Ishikawa (cell line): ENCODE measurements around the gene SLIT3.

Experiments used
- CEBPB ChIP-seq: IDR thresholded peaks from 2 replicates; pipeline ENCODE4 v1.6.1; 2012
- CREB1 ChIP-seq: IDR thresholded peaks from 2 replicates; pipeline ENCODE4 v1.6.1; 2012; ENCODE audit warnings: low read depth
- EGR1 ChIP-seq: IDR thresholded peaks from 2 replicates; pipeline ENCODE4 v1.6.1; 2012
- EP300 ChIP-seq: IDR thresholded peaks from 2 replicates; pipeline ENCODE4 v1.6.1; 2012; ENCODE audit warnings: borderline replicate concordance
- FOXM1 ChIP-seq: IDR thresholded peaks from 2 replicates; pipeline ENCODE4 v1.6.1; 2012; ENCODE audit warnings: low read depth, borderline replicate concordance
- MAX ChIP-seq: IDR thresholded peaks from 2 replicates; pipeline ENCODE4 v1.6.1; 2012
- NFIC ChIP-seq: IDR thresholded peaks from 2 replicates; pipeline ENCODE4 v1.6.1; 2012
- RAD21 ChIP-seq: IDR thresholded peaks from 2 replicates; pipeline ENCODE4 v1.6.1; 2012; ENCODE audit warnings: low read depth
- TAF1 ChIP-seq: IDR thresholded peaks from 2 replicates; pipeline ENCODE4 v1.6.1; 2012; ENCODE audit warnings: low read depth, mild to moderate bottlenecking
- TCF12 ChIP-seq: IDR thresholded peaks from 2 replicates; pipeline ENCODE4 v1.6.1; 2012; ENCODE audit warnings: low read depth
- TEAD4 ChIP-seq: IDR thresholded peaks from 2 replicates; pipeline ENCODE4 v1.6.1; 2012
- YY1 ChIP-seq: IDR thresholded peaks from 2 replicates; pipeline ENCODE4 v1.6.1; 2012; ENCODE audit warnings: low read depth
- ZBTB7A ChIP-seq: IDR thresholded peaks from 2 replicates; pipeline ENCODE4 v1.6.1; 2012; ENCODE audit warnings: low read depth
- TF ChIP-seq, protein P1 (sequence below): IDR thresholded peaks from 2 replicates; pipeline ENCODE4 v1.6.1; 2012
- TF ChIP-seq, protein P2 (sequence below): IDR thresholded peaks from 2 replicates; pipeline ENCODE4 v1.6.1; 2012; ENCODE audit warnings: low read depth, mild to moderate bottlenecking

SLIT3 gene

DNA sequence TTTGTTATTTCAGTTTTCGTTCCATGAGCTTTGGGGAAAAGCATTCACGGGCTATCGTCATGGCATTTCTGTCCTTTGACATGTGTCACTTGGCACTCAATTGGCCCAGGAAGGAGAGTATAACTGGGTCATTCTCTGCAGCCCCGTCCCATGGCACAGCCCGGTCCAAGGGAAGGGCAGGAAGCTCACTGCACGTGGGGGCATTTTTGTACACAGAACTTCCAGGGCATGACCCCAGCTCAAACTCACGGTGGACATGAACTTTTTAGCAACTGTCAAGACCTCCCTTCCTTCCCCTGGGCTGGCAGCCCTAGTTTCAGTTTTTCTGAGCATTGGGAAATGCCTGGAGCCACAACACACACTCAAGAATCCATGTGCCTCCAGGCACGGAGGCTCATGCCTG lies 560.1 kb downstream of the SLIT3 start:
- no peak for TF ChIP-seq CEBPB
- TF ChIP-seq RAD21: no peak
- TF ChIP-seq TCF12: no peak
- no peak for TF ChIP-seq TEAD4
- no peak for TF ChIP-seq CREB1
- no peak for TF ChIP-seq MAX
- TF ChIP-seq YY1: no peak
- TF ChIP-seq TAF1: no peak
- TF ChIP-seq, protein P1, sequence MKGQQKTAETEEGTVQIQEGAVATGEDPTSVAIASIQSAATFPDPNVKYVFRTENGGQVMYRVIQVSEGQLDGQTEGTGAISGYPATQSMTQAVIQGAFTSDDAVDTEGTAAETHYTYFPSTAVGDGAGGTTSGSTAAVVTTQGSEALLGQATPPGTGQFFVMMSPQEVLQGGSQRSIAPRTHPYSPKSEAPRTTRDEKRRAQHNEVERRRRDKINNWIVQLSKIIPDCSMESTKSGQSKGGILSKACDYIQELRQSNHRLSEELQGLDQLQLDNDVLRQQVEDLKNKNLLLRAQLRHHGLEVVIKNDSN: no peak
- TF ChIP-seq NFIC: no peak
- TF ChIP-seq FOXM1: no peak
- TF ChIP-seq, protein P2, sequence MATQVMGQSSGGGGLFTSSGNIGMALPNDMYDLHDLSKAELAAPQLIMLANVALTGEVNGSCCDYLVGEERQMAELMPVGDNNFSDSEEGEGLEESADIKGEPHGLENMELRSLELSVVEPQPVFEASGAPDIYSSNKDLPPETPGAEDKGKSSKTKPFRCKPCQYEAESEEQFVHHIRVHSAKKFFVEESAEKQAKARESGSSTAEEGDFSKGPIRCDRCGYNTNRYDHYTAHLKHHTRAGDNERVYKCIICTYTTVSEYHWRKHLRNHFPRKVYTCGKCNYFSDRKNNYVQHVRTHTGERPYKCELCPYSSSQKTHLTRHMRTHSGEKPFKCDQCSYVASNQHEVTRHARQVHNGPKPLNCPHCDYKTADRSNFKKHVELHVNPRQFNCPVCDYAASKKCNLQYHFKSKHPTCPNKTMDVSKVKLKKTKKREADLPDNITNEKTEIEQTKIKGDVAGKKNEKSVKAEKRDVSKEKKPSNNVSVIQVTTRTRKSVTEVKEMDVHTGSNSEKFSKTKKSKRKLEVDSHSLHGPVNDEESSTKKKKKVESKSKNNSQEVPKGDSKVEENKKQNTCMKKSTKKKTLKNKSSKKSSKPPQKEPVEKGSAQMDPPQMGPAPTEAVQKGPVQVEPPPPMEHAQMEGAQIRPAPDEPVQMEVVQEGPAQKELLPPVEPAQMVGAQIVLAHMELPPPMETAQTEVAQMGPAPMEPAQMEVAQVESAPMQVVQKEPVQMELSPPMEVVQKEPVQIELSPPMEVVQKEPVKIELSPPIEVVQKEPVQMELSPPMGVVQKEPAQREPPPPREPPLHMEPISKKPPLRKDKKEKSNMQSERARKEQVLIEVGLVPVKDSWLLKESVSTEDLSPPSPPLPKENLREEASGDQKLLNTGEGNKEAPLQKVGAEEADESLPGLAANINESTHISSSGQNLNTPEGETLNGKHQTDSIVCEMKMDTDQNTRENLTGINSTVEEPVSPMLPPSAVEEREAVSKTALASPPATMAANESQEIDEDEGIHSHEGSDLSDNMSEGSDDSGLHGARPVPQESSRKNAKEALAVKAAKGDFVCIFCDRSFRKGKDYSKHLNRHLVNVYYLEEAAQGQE: no peak
- no peak for TF ChIP-seq EP300
- no peak for TF ChIP-seq ZBTB7A

- TF ChIP-seq NFIC (no peak), FOXM1 (no peak), EP300 (no peak), TEAD4 (no peak)
These were observed 560.7 kb downstream of the SLIT3 start for GRCh38 chr5:168740092-168740800.

DNA sequence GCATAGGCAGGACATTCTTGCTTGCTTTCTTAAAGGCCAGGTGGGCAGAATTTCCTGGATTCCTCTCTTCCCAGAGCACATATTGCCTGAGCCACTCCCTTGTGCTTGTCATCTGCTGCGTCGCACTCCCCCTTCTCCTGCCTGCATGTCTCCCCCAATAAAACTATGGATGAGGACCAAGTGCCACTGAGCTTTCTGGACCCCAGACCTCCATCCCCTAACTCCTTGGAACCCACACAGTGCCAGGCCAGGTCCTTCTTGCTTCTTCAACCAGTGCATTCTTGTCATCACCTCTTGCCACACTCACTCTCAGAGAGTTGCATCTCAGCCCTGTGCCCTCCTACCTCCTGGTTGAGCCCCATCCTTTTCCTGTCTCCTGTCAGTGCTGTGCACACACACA lies 563.9 kb downstream of the SLIT3 start:
- TF ChIP-seq CREB1 (no peak), YY1 (no peak), CEBPB (no peak), RAD21 (no peak)
- TF ChIP-seq, protein P1: no peak

DNA sequence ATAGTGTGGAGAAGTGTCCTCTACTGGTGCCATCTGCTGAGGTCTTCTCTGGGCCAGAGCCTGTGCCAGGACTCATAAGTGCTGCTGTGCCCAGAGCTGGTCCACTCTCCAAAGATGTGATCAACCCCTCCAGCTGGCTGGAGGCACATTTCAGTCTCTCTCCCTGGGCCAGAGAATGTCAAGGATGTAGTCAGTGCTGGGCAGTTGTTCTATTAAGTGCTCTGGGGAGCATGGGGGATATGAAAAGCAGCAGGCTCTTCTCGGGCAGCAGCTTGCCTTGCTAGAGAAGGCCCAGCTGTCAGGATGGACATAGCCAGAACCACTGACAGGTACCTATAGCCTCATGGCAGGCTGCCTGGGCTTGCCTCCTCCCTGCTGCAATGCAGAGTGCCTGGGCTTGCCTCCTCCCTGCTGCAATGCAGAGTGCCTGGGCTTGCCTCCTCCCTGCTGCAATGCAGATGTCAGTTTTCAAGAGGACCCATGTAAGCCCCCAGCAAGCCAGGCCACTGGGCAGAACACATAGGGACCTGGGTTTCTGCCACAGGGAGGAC lies 564.6 kb downstream of the SLIT3 start:
- TF ChIP-seq TCF12 (no peak), TAF1 (no peak), FOXM1 (no peak), NFIC (no peak), EP300 (no peak), RAD21 (no peak), ZBTB7A (no peak), MAX (no peak), CEBPB (no peak), CREB1 (no peak), EGR1 (no peak), TEAD4 (no peak), YY1 (no peak)
- TF ChIP-seq, protein P2: no peak
- TF ChIP-seq, protein P1: no peak

DNA sequence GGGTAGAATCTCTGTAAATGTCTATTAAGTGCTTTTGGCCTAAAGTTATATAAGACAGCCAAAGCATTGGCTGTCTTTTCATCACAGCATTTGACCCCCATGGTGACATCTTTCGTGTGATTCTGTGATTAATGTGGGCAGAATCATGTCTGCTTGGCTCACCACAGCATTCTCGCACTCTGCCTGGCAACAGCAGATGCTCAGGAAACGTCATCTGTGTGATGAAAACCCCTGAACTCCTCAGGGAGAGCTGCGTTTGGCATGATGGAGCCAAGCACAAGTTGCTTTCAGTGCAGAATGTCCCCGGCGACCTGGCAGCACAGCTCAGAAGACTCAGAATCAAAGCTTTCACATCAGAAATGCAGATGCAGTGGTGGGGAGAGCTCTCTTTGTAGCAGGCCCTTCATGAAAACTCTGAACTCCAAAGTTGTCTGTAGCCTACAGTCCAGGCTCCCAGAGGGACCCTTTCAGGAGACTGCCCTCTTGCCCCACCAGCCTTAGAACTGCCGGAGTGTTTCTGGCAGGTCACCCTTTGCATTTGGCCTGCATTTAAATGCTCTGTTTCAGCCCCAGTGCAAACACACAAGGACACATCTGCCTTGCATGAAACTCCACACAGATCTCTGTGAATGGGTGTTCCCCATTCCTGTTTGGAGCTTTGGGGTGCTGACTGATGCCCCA lies 566.2 kb downstream of the SLIT3 start:
- TF ChIP-seq TCF12: no peak
- no peak for TF ChIP-seq RAD21
- no peak for TF ChIP-seq ZBTB7A
- TF ChIP-seq, protein P2: no peak
- TF ChIP-seq CEBPB: no peak
- no peak for TF ChIP-seq TEAD4
- TF ChIP-seq CREB1: no peak
- TF ChIP-seq FOXM1: no peak
- TF ChIP-seq MAX: no peak
- TF ChIP-seq, protein P1: no peak
- no peak for TF ChIP-seq TAF1
